NCI-H1092 treated with DMSO at 0.1 percent for 48 hours (cell line): ENCODE results near the gene DXO.

Experiments used
- DNase-seq: peaks from one replicate; lab custom pipeline; 2025; lab: John Stamatoyannopoulos, UW

Gene DXO

GRCh38 chr6:31928672-31928939 is 43.3 kb downstream of the DXO start:
- no peak for DNase-seq

DNA sequence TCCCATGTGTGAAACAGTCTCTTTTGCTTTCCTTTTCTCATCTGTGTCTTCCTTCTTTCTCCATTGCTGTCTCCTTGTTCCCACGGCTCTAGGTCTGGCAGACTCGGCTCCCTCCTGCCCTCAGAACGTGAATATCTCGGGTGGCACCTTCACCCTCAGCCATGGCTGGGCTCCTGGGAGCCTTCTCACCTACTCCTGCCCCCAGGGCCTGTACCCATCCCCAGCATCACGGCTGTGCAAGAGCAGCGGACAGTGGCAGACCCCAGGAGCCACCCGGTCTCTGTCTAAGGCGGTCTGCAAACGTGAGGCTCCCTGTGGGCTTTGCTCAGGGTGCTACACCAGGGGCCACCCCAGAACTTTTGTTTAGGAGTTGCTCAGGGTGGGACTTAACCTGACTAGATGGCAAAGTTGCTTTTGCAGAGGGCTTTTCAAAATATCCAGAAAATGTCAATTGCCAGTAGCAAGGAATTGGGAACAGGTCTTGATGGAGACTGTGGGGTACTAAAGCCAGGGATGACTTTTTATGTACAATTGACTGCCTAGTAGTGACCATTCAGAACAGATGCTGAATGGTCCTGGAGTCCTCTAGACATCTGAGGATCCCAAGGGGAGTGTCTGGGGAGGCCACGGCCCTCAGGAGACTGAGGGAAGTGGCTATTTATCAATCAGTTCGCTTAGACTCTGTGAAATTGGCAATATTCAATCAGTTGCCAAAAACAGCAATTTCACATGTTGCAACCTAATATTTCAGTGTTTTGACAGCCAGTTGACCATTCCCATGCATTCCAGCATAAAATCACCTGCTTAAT is 43.9 kb downstream of the DXO start:
- DNase-seq = no peak

DNA sequence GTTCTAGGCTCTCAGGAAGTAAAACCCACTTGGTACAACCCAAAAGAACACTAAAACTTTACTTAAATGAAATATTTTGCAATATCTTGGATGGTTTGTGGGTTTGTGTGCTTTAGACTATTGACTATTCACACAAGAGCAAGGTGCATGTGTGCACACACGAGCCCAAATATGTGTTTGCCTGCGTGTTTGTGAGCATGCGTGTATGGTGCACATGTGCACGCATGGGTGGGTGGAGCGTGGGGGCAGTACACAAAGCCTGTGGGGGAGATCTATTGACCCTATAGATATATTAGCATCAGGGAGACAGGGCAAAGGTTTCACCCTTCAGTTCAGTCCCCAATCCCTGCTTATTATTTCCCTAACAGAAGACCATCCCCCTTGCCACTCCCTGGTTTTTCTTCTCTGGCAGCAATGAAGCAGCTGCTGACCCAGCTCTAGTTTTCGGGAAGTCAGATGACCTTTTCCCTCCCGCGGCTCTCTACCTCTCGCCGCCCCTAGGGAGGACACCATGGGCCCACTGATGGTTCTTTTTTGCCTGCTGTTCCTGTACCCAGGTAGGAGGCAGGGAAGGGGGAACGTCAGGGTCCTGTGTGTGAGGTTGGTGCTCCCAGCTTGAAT is 44.6 kb downstream of the DXO start, which contains the start of gene C2:
C2 (plus strand) TSS at position 476 of the 621 bp plus-strand sequence; CDS start at position 512, 36 bp downstream.
- DNase-seq = no peak

- peak; percentile 15 for DNase-seq
Measured at GRCh38 chr6:31922942-31923341, 49.0 kb downstream of the DXO start.

DNA sequence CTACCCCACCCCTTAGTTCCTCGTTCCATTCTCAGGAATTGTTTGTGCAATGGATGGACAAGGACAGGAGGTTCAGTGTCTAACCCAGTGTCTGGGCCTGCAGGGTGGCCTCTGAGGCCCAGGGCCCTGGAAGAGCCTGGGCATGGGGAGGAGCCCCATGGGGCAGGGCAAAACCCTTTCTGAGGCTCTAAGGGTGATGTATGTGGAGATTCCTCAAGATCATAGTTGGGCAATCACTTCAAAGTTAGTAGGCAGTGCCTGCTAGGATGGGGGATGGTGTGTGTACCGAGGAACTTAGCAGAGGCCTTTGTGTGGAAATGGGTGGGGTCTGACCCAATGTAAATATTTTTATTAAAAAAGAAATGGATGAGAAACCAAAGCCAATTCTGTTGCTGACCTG is 51.1 kb downstream of the DXO start:
- DNase-seq = no peak
